Body of pancreas (tissue), 4 donors: ENCODE measurements around the gene ANXA6. TPM values are rescaled to one million over a fixed set of nuclear protein-coding genes. Genes with fewer than 3 reads are reported as not detected.

ENCODE experiments used
- ATAC-seq: fragments of 150-250 bp; one replicate; pipeline ENCODE4 v1.9.1; 2016
- DNase-seq, 4 donors: peaks; one replicate each; pipeline ENCODE4 v3.0.0-alpha.2; 2019
- H3K27ac ChIP-seq, 4 donors: fragments of 200-600 bp; sonication (generic); 1 replicate in 3 of 4; 2 replicates in 1 of 4; pipeline versions ENCODE4 v1.5.1 to v1.6.1; 2016 to 2019; ENCODE audit warnings: mild to moderate bottlenecking in 1 of 4, mixed read lengths in 1 of 4, moderate library complexity in 1 of 4
- H3K27me3 ChIP-seq, 2 donors: fragments of 200-600 bp; sonication (generic); one replicate each; pipeline ENCODE4 v1.6.0; 2016; ENCODE audit warnings: mild to moderate bottlenecking in 1 of 2
- H3K36me3 ChIP-seq, 2 donors: fragments of 200-600 bp; sonication (generic); replicated peaks in 1 of 2; 2 replicates each; pipeline ENCODE4 v1.5.1; 2016; ENCODE audit warnings: low read depth in 2 of 2; ENCODE audit not compliant: insufficient read depth in 1 of 2
- H3K4me1 ChIP-seq: fragments of 200-600 bp; sonication (generic); one replicate; pipeline ENCODE4 v1.6.0; 2016
- H3K4me3 ChIP-seq, 2 donors: fragments of 200-600 bp; sonication (generic); 1 replicate in 1 of 2; 2 replicates in 1 of 2; pipeline ENCODE4 v1.5.1; 2016 to 2019
- H3K9me3 ChIP-seq, 3 donors: fragments of 200-600 bp; sonication (generic); 1 replicate in 2 of 3; 2 replicates in 1 of 3; pipeline ENCODE4 v1.5.1; 2016
- POLR2A ChIP-seq, 3 donors: fragments of 450-650 bp; IDR thresholded peaks; one replicate each; pipeline ENCODE4 v1.6.1; 2016; ENCODE audit warnings: antibody characterized with exemption in 3 of 3, mild to moderate bottlenecking in 2 of 3
- WGBS, 2 donors: methylation state at CpG; one replicate each; pipeline ENCODE4 v1.1.5; 2017; 5-methylcytosine and 5-hydroxymethylcytosine counted together
- intact Hi-C: fragments of 100-400 bp; cut with DNase I; formaldehyde crosslinking; loops from one replicate; pipeline ENCODE4 v1.15.1; 2023
- total RNA-seq, 2 donors: library from RNA; depleted of rRNA; stranded (reverse); fragments of >200 nt; gene quantifications; one replicate each; pipeline ENCODE4 v1.1.0, GENCODE V29; 2016
- TF ChIP-seq, protein P1 (sequence below), 7 experiments: fragments of 450-650 bp in 4 of 7; fragments of 200-600 bp in 3 of 7; sonication (generic) in 3 of 7; IDR thresholded peaks; one replicate each; pipeline ENCODE4 v1.5.1; 2016 to 2019; ENCODE audit warnings: antibody characterized with exemption in 7 of 7

The ANXA6 gene
- total RNA-seq, 2 donors from 2014 or later = 60.3 to 60.4 TPM

DNA sequence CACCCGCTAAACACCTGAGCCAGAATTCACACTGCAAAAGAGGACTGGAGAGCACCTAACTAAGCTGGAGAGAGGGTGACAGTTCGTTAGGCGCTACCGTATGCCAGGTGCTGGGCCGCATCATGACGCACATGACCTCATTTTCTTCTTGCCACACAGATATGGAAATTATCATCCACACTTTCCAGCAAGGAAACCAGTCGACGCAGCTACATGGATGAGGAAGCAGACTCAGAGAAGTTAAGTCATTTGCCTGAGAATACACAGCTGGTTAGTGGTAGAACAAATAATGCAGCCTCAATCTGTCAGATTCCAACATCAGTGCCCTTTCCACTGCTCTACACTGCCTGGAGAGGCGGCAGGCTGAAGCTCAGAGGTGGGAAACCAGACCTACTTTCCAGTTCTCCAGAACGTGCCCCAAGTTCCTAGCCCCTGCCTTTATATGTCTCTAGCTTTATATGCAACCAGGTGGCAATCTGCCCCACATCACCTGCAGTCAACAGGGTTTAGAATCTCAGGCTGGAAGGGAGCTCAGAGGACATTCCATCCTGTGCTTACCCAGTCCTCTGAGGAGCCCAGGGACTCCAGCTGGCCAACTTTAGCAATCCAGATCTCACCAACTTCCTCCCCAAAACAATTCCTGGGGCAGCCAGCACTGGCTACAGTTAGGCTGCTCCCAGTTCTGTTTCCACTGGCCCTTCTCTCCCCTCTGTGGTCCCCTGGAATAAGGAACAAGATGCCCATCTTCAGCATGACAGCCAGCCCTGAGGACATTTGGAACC lies 85.5 kb downstream of the ANXA6 start:
- Histone ChIP-seq H3K4me3 (no peak overlapping the region), H3K27ac (no peak overlapping the region), H3K4me1 (peaks cover 74% of the 10 kb centered on the region)

DNA sequence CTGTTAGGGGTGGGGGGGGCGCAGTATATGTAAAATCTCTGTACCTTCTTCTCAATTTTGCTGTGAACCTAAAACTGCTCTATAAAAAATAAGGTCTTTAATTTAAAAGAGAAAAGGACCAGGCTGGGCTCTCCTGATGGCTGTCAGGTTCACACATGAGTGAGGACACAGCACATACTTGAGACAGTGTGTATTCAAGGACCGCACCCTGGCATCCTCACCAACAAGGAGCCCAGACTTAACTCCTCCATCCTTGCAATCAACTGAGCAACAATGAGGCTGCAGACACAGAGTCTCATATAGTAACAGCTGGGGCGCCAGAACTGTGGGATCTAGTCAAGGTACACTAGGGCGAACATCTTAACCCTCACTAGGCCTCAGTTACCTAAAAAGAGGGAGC lies 86.6 kb downstream of the ANXA6 start:
- no peaks in the 10 kb centered on the region for H3K9me3 ChIP-seq
- no peak overlapping the region for H3K27ac ChIP-seq
- ATAC-seq = no peak

More for the DNA sequence above, 85.5 kb downstream of the ANXA6 start:
- H3K36me3 ChIP-seq = no peaks in the 10 kb centered on the region
- TF ChIP-seq, protein P1, sequence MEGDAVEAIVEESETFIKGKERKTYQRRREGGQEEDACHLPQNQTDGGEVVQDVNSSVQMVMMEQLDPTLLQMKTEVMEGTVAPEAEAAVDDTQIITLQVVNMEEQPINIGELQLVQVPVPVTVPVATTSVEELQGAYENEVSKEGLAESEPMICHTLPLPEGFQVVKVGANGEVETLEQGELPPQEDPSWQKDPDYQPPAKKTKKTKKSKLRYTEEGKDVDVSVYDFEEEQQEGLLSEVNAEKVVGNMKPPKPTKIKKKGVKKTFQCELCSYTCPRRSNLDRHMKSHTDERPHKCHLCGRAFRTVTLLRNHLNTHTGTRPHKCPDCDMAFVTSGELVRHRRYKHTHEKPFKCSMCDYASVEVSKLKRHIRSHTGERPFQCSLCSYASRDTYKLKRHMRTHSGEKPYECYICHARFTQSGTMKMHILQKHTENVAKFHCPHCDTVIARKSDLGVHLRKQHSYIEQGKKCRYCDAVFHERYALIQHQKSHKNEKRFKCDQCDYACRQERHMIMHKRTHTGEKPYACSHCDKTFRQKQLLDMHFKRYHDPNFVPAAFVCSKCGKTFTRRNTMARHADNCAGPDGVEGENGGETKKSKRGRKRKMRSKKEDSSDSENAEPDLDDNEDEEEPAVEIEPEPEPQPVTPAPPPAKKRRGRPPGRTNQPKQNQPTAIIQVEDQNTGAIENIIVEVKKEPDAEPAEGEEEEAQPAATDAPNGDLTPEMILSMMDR (IDR thresholded peaks at IDR 0.05) = no peak
- no peak for TF ChIP-seq POLR2A (IDR thresholded peaks at IDR 0.05)
- H3K27me3 ChIP-seq = no peaks in the 10 kb centered on the region
- no peaks in the 10 kb centered on the region for H3K9me3 ChIP-seq
- intact Hi-C loops = loop anchor here (5.0 kb wide), 1 partner anchor 35 kb away; no protein-coding TSS in a partner anchor
- no peak for ATAC-seq
- no peak for DNase-seq
- 80 to 85% methylated on average over 8 to 10 of the region's 10 CpGs for WGBS, 2 donors

DNA sequence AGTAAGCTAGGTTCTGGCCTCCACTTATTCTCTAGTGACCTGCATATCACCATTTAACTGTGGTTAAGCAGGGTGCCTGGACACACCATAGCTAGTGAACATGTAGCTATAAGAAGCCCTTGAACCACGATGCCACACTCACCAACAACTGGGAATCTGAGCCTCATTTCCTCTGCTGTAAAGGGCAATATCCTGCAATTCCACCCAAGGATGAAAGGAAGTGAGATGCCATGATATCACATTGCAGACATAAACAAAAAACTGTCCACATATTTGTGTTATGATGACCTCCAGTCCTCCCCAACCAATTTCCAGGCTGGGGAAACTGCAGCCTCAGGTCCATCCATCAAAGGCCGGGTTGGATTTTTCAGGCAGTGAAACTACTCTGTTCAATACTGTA lies 87.1 kb downstream of the ANXA6 start:
- TF ChIP-seq, protein P1 (IDR thresholded peaks at IDR 0.05) = no peak
- no peak for TF ChIP-seq POLR2A (IDR thresholded peaks at IDR 0.05)
- H3K9me3 ChIP-seq = no peaks in the 10 kb centered on the region

More for the DNA sequence above, 86.6 kb downstream of the ANXA6 start:
- no peaks in the 10 kb centered on the region for H3K27me3 ChIP-seq
- TF ChIP-seq, protein P1 (IDR thresholded peaks at IDR 0.05) = no peak
- TF ChIP-seq POLR2A (IDR thresholded peaks at IDR 0.05) = no peak
- no peak overlapping the region for H3K4me3 ChIP-seq
- DNase-seq = no peak
- 96 to 97% methylated on average over 4 of the region's 4 CpGs for WGBS, 2 donors
- H3K36me3 ChIP-seq = no peaks in the 10 kb centered on the region
- H3K4me1 ChIP-seq = peaks cover 64% of the 10 kb centered on the region
- intact Hi-C loops = loop anchor here (5.0 kb wide), 1 partner anchor 36 kb away; no protein-coding TSS in a partner anchor

DNA sequence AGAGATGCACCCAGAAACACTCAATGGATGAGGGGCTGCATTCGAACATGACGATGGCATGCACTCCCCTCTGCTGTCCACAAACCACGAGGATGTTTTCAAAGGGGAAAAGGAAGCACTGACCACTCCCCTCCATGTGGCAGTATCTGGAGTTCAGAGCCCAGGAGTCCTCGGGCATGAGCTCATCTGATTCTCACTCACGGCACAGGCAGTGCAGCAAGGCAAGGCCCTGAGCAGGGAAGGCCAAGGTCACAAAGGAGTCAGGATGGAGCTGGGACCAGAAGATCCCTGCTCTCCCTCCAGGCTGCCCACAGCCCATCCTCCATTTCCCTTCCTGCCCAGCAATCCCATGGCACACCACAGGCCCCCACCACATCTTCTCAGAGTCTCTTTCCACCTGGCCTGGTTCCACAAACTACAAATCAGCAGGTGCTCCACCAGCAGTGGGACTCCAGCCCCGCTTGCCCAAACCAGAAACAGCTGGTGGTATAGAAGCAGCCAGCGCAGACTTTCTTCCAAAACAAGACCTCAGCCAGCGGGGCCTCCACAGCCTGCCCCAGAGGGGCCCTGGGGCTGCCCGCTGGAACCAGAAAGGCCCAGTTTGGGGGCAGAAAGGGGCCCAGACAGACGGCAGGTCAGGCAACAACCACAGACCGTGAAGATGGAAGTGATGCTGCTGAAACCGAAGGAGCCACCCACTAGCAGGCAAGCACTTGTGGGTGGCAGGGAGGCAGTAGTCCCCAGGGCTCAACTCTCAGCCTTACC lies 89.0 kb downstream of the ANXA6 start:
- ATAC-seq = peak; percentile 29
- Histone ChIP-seq H3K27me3 (no peaks in the 10 kb centered on the region), H3K4me1 (peaks cover 67% of the 10 kb centered on the region), H3K36me3 (no peaks in the 10 kb centered on the region), H3K9me3 (no peaks in the 10 kb centered on the region), H3K4me3 (no peak overlapping the region), H3K27ac (peak overlapping the region in 2 of 4 donors; percentile 39 to 45)
- no peak for DNase-seq
- TF ChIP-seq, protein P1 (IDR thresholded peaks at IDR 0.05) = no peak
- TF ChIP-seq POLR2A (IDR thresholded peaks at IDR 0.05) = no peak
- intact Hi-C loops = no loop called here
- WGBS, 2 donors = 51 to 53% methylated on average over 11 to 12 of the region's 12 CpGs

More for the DNA sequence above, 87.1 kb downstream of the ANXA6 start:
- Histone ChIP-seq H3K4me3 (no peak overlapping the region), H3K4me1 (peaks cover 58% of the 10 kb centered on the region), H3K27ac (no peak overlapping the region), H3K36me3 (no peaks in the 10 kb centered on the region), H3K27me3 (no peaks in the 10 kb centered on the region)
- DNase-seq (no peak), ATAC-seq (no peak)
- intact Hi-C loops = loop anchor here (5.0 kb wide), 1 partner anchor 37 kb away; no protein-coding TSS in a partner anchor
- 76 to 85% methylated on average over 2 of the region's 2 CpGs for WGBS, 2 donors
